Measurements from ENCODE around the gene EXT2. TPM values are rescaled to one million over a fixed set of nuclear protein-coding genes. Genes with fewer than 3 reads are reported as not detected.

The EXT2 gene
- total RNA-seq, 4 donors from 2014 or later = 63.9 to 66.6 (median 65.9) TPM

GRCh38 chr11:44162662-44163061, 67.2 kb downstream of the EXT2 start:
- TF ChIP-seq EP300 (IDR thresholded peaks at IDR 0.05) = no peak
- no peak for TF ChIP-seq POLR2AphosphoS5 (IDR thresholded peaks at IDR 0.05)
- no peak for TF ChIP-seq POLR2A (IDR thresholded peaks at IDR 0.05)
- TF ChIP-seq, protein P1, sequence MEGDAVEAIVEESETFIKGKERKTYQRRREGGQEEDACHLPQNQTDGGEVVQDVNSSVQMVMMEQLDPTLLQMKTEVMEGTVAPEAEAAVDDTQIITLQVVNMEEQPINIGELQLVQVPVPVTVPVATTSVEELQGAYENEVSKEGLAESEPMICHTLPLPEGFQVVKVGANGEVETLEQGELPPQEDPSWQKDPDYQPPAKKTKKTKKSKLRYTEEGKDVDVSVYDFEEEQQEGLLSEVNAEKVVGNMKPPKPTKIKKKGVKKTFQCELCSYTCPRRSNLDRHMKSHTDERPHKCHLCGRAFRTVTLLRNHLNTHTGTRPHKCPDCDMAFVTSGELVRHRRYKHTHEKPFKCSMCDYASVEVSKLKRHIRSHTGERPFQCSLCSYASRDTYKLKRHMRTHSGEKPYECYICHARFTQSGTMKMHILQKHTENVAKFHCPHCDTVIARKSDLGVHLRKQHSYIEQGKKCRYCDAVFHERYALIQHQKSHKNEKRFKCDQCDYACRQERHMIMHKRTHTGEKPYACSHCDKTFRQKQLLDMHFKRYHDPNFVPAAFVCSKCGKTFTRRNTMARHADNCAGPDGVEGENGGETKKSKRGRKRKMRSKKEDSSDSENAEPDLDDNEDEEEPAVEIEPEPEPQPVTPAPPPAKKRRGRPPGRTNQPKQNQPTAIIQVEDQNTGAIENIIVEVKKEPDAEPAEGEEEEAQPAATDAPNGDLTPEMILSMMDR (IDR thresholded peaks at IDR 0.05) = no peak
- H3K4me1 ChIP-seq = peaks cover 0 to 39% (median 0%) of the 10 kb centered on the region in 3 donors
- peaks cover 0 to 4% (median 0%) of the 10 kb centered on the region in 3 donors for H3K9me3 ChIP-seq
- peaks cover 0 to 7% of the 10 kb centered on the region in 2 donors for H3K36me3 ChIP-seq
- ATAC-seq = no peak
- H3K27me3 ChIP-seq = no peaks in the 10 kb centered on the region
- WGBS, 2 donors (ENCODE audit: low coverage in 1 of 2) = 94 to 97% methylated on average over 2 of the region's 2 CpGs
- no peak overlapping the region for H3K27ac ChIP-seq
- no peak overlapping the region for H3K4me3 ChIP-seq

GRCh38 chr11:44165432-44165831, 70.0 kb downstream of the EXT2 start:
- no peak overlapping the region for H3K4me3 ChIP-seq
- TF ChIP-seq POLR2AphosphoS5 (IDR thresholded peaks at IDR 0.05) (no peak), EP300 (IDR thresholded peaks at IDR 0.05) (no peak), POLR2A (IDR thresholded peaks at IDR 0.05) (no peak)
- TF ChIP-seq, protein P1 (IDR thresholded peaks at IDR 0.05) = no peak
- H3K27me3 ChIP-seq = no peaks in the 10 kb centered on the region
- peaks cover 0 to 29% (median 0%) of the 10 kb centered on the region in 3 donors for H3K4me1 ChIP-seq
- no peak overlapping the region for H3K27ac ChIP-seq
- H3K36me3 ChIP-seq = no peaks in the 10 kb centered on the region
- no peak for ATAC-seq
- no peaks in the 10 kb centered on the region for H3K9me3 ChIP-seq
- 91 to 93% methylated on average over 1 of the region's 1 CpG for WGBS, 2 donors (ENCODE audit: low coverage in 1 of 2)

DNA sequence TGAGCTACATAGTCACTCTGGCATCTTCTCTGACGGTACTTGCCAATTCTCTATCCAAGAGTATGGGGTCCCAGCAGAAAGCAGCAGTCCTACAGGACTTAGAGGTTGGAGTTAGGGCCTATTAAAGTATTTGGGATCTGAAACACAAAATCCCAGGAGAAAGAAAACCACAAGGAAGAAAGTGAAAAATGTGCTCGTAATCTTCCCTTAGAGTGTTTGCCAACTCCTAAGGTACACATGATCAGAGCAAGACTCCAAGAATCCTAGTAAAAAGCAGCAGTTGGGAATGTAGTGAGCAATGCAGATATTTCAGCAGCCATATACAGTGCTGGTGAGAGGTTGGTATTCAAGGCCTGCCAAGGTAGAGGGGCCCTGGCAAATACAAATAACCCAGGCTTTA, 71.6 kb downstream of the EXT2 start:
- H3K27ac ChIP-seq = no peak overlapping the region
- H3K27me3 ChIP-seq = no peaks in the 10 kb centered on the region
- H3K36me3 ChIP-seq = peaks cover 0 to 9% of the 10 kb centered on the region in 2 donors
- 30 to 44% methylated on average over 2 of the region's 2 CpGs for WGBS, 2 donors (ENCODE audit: low coverage in 1 of 2)
- H3K4me3 ChIP-seq = no peak overlapping the region
- TF ChIP-seq POLR2A (IDR thresholded peaks at IDR 0.05) (no peak), POLR2AphosphoS5 (IDR thresholded peaks at IDR 0.05) (no peak), EP300 (IDR thresholded peaks at IDR 0.05) (no peak)
- TF ChIP-seq, protein P1 (IDR thresholded peaks at IDR 0.05) = no peak
- no peak for ATAC-seq
- peaks cover 0 to 29% (median 0%) of the 10 kb centered on the region in 3 donors for H3K4me1 ChIP-seq
- no peaks in the 10 kb centered on the region for H3K9me3 ChIP-seq

- Histone ChIP-seq H3K9me3 (no peaks in the 10 kb centered on the region), H3K27ac (no peak overlapping the region), H3K36me3 (peaks cover 0 to 20% of the 10 kb centered on the region in 2 donors), H3K27me3 (no peaks in the 10 kb centered on the region), H3K4me3 (no peak overlapping the region), H3K4me1 (peaks cover 0 to 10% (median 0%) of the 10 kb centered on the region in 3 donors)
- 60 to 100% methylated on average over 1 to 2 of the region's 4 CpGs for WGBS, 2 donors (ENCODE audit: low coverage in 1 of 2)
- no peak for TF ChIP-seq POLR2AphosphoS5 (IDR thresholded peaks at IDR 0.05)
- no peak for TF ChIP-seq POLR2A (IDR thresholded peaks at IDR 0.05)
- TF ChIP-seq, protein P1 (IDR thresholded peaks at IDR 0.05) = no peak
- TF ChIP-seq EP300 (IDR thresholded peaks at IDR 0.05) = no peak
- ATAC-seq = no peak
These were observed 76.0 kb downstream of the EXT2 start for GRCh38 chr11:44171518-44171917.

DNA sequence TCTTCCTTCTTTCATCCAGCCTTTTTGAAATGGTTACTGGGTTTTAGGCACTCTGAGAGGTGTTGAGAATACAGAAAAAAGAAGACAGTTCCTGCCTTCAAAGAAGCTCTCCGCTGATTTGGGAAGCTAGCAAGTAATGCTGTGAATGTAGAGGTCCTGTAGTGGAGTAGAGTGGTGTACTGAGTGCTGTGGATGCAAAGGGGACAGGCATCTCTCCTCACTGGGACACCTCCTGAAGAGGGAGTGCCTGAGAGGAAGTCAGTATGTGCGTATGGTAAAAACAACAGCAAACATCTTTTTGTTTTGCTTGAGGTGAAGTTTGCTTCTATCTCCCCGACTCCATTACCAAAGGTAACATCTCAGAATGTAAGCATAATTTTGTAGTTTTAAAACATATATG, 77.5 kb downstream of the EXT2 start:
- Histone ChIP-seq H3K4me1 (peaks cover 0 to 3% (median 2%) of the 10 kb centered on the region in 3 donors), H3K36me3 (peaks cover 0 to 20% of the 10 kb centered on the region in 2 donors), H3K4me3 (no peak overlapping the region), H3K27ac (no peak overlapping the region), H3K27me3 (no peaks in the 10 kb centered on the region), H3K9me3 (no peaks in the 10 kb centered on the region)
- TF ChIP-seq, protein P1 (IDR thresholded peaks at IDR 0.05) = no peak
- no peak for TF ChIP-seq POLR2A (IDR thresholded peaks at IDR 0.05)
- no peak for TF ChIP-seq POLR2AphosphoS5 (IDR thresholded peaks at IDR 0.05)
- no peak for TF ChIP-seq EP300 (IDR thresholded peaks at IDR 0.05)
- WGBS, 2 donors (ENCODE audit: low coverage in 1 of 2) = 94 to 97% methylated on average over 2 to 3 of the region's 3 CpGs
- no peak for ATAC-seq
